GM12878 (cell line): ENCODE measurements around the gene KLK12. TPM values are rescaled to one million over a fixed set of nuclear protein-coding genes. Genes with fewer than 3 reads are reported as not detected.

Source experiments
- ATAC-seq: fragments of 200-7000 bp; cut with Tn5 transposase; 3 replicates; pipeline ENCODE4 v1.9.1; 2020; ENCODE audit warnings: mild to moderate bottlenecking, moderate library complexity
- BruUV-seq: library from RNA; stranded (reverse); fragments of 400-500 nt; replicated peaks from 2 replicates; lab custom pipeline; 2021; lab: Mats Ljungman, UMichigan
- CTCF ChIA-PET: fragments of 300-600 bp; sonication (Branson Sonifier 250); formaldehyde crosslinking; extraction: SDS; loops from one replicate; lab custom pipeline; 2021; ENCODE audit warnings: inconsistent platforms; lab: Yijun Ruan, JAX
- POLR2A ChIA-PET: fragments of 350-600 bp; formaldehyde crosslinking; extraction: SDS; loops from one replicate; lab custom pipeline; 2021; ENCODE audit warnings: inconsistent platforms; lab: Charles Lee
- RAD21 ChIA-PET: fragments of 300-600 bp; sonication (Branson Sonifier 250); formaldehyde crosslinking; loops from one replicate; lab custom pipeline; 2023; ENCODE audit warnings: antibody characterized with exemption; ENCODE audit not compliant: unreplicated experiment; lab: Charles Lee
- SMC1A ChIA-PET: fragments of 300-600 bp; sonication (Branson Sonifier 250); formaldehyde crosslinking; loops from one replicate; lab custom pipeline; 2023; ENCODE audit not compliant: unreplicated experiment, uncharacterized antibody; lab: Charles Lee
- DNase-seq: peaks from one replicate; pipeline ENCODE4 v3.0.0-alpha.2; 2011; ENCODE audit warnings: low read depth, low spot score
- FAIRE-seq: peaks from 3 replicates; lab custom pipeline; 2011; peaks lifted over from hg19 to GRCh38; lab: Jason Lieb, UNC
- H2AFZ ChIP-seq: 2 replicates; pipeline ENCODE4 v1.6.0; 2011; ENCODE audit warnings: low read depth, low read length, control low read depth; ENCODE audit not compliant: control insufficient read depth
- H3K27ac ChIP-seq: 2 replicates; pipeline ENCODE4 v1.5.1; 2011; ENCODE audit warnings: control low read depth; ENCODE audit not compliant: control insufficient read depth, insufficient read depth
- H3K27me3 ChIP-seq, 2 experiments: replicated peaks in 1 of 2; 2 replicates each; pipeline versions ENCODE4 v1.6.0 to v1.6.1; 2011; ENCODE audit warnings: low read length in 1 of 2; ENCODE audit not compliant: control insufficient read depth in 2 of 2, insufficient read depth in 2 of 2
- H3K36me3 ChIP-seq, 2 experiments: 2 replicates each; pipeline ENCODE4 v1.5.1; 2011; ENCODE audit warnings: low read length in 1 of 2; ENCODE audit not compliant: control insufficient read depth in 2 of 2, insufficient read depth in 2 of 2
- H3K4me1 ChIP-seq: 2 replicates; pipeline ENCODE4 v1.6.1; 2011; ENCODE audit warnings: mild to moderate bottlenecking, low read length, moderate library complexity, mixed read lengths; ENCODE audit not compliant: control insufficient read depth, insufficient read depth
- H3K4me2 ChIP-seq: 2 replicates; pipeline ENCODE4 v1.6.0; 2011; ENCODE audit warnings: control low read depth; ENCODE audit not compliant: control insufficient read depth, insufficient read depth
- H3K4me3 ChIP-seq: fragments of 200-600 bp; sonication (generic); 2 replicates; pipeline ENCODE4 v1.5.1; 2016
- H3K79me2 ChIP-seq: 2 replicates; pipeline ENCODE4 v1.6.0; 2011; ENCODE audit warnings: low read length; ENCODE audit not compliant: control insufficient read depth, insufficient read depth
- H3K9ac ChIP-seq: 2 replicates; pipeline ENCODE4 v1.8.0; 2011; ENCODE audit warnings: low read length, control low read depth, mixed read lengths; ENCODE audit not compliant: control insufficient read depth, insufficient read depth
- H3K9me3 ChIP-seq: replicated peaks from 3 replicates; pipeline ENCODE4 v1.5.1; 2011; ENCODE audit warnings: mild to moderate bottlenecking, low read length; ENCODE audit not compliant: control insufficient read depth, insufficient read depth
- H4K20me1 ChIP-seq: 2 replicates; pipeline ENCODE4 v1.6.0; 2011; ENCODE audit not compliant: control insufficient read depth, insufficient read depth
- GABPA ChIP-seq: IDR thresholded peaks from 2 replicates; pipeline ENCODE4 v1.6.1; 2014; ENCODE audit warnings: antibody characterized with exemption, low read depth, mild to moderate bottlenecking, inconsistent platforms
- NFYB ChIP-seq: IDR thresholded peaks from 2 replicates; pipeline ENCODE4 v1.6.1; 2011; ENCODE audit warnings: low read depth, mild to moderate bottlenecking, low read length, improper control_type of control experiment, moderate library complexity; ENCODE audit not compliant: insufficient read depth
- PKNOX1 ChIP-seq: fragments of 450-650 bp; IDR thresholded peaks from 2 replicates; pipeline ENCODE4 v1.6.1; 2016; ENCODE audit warnings: mild to moderate bottlenecking
- RAD51 ChIP-seq: fragments of 450-650 bp; IDR thresholded peaks from 2 replicates; pipeline ENCODE4 v1.6.1; 2016; ENCODE audit warnings: moderate library complexity, mild to moderate bottlenecking, inconsistent platforms
- SREBF2 ChIP-seq: IDR thresholded peaks from 2 replicates; pipeline ENCODE4 v1.6.1; 2012; ENCODE audit warnings: mild to moderate bottlenecking, low read length
- SUPT20H ChIP-seq: IDR thresholded peaks from 2 replicates; pipeline ENCODE4 v1.6.1; 2011; ENCODE audit warnings: low read depth, mild to moderate bottlenecking, low read length, moderate library complexity, borderline replicate concordance; ENCODE audit not compliant: control insufficient read depth
- TAF1 ChIP-seq: IDR thresholded peaks from 2 replicates; pipeline ENCODE4 v1.6.1; 2011; ENCODE audit warnings: mild to moderate bottlenecking, low read depth, low read length, borderline replicate concordance
- YY1 ChIP-seq: IDR thresholded peaks from 2 replicates; pipeline ENCODE4 v1.6.1; 2011; ENCODE audit warnings: low read depth, mild to moderate bottlenecking, low read length
- WGBS: methylation state at CpG from one replicate; pipeline ENCODE4 v1.1.6; 2016; ENCODE audit warnings: low lambda C conversion rate; ENCODE audit not compliant: insufficient replicate concordance, insufficient coverage; ENCODE audit errors: missing lambda C conversion rate; 5-methylcytosine and 5-hydroxymethylcytosine counted together
- in situ Hi-C: fragments of 300-500 bp; cut with MboI; formaldehyde crosslinking; loops from 9 replicates; pipeline ENCODE4 v1.14.3; 2018; ENCODE audit warnings: mixed read lengths
- intact Hi-C: fragments of 100-400 bp; cut with micrococcal nuclease; formaldehyde crosslinking; loops from one replicate; pipeline ENCODE4 v1.14.2; 2022; ENCODE audit not compliant: unreplicated experiment
- polyA plus RNA-seq, 11 experiments: library from polyadenylated mRNA; depleted of rRNA in 4 of 11; unstranded in 6 of 11; stranded (reverse) in 5 of 11; fragments of >200 nt; fragmentation: Nextera tagmentation in 4 of 11; fragmentation: Illumina TruSeq in 1 of 11; extraction: Ambion mirVana in 4 of 11; extraction: Trizol in 1 of 11; gene quantifications; 1 replicate in 1 of 11; 2 replicates in 10 of 11; pipeline versions ENCODE4 v1.2.1 to v1.2.3, GENCODE V29; 2011 to 2016; ENCODE audit warnings: inconsistent platforms in 2 of 11, missing spikeins in 2 of 11, low read depth in 1 of 11
- total RNA-seq, 4 experiments: library from RNA; depleted of rRNA in 3 of 4; stranded (reverse); fragments of >200 nt in 3 of 4; fragmentation: Illumina TruSeq in 1 of 4; extraction: Trizol in 1 of 4; gene quantifications; 2 replicates each; pipeline versions ENCODE4 v1.2.1 to v1.2.3, GENCODE V29; 2013 to 2021
- TF ChIP-seq, protein P1 (sequence below): fragments of 450-650 bp; IDR thresholded peaks from 2 replicates; pipeline ENCODE4 v1.6.1; 2017; ENCODE audit warnings: mild to moderate bottlenecking
- TF ChIP-seq, protein P2 (sequence below): fragments of 450-650 bp; IDR thresholded peaks from 2 replicates; pipeline ENCODE4 v1.6.1; 2016; ENCODE audit warnings: mild to moderate bottlenecking, moderate library complexity, borderline replicate concordance
- TF ChIP-seq, protein P3 (sequence below): IDR thresholded peaks from 2 replicates; pipeline ENCODE4 v1.6.1; 2011; ENCODE audit warnings: borderline replicate concordance, low read depth, mild to moderate bottlenecking, moderate library complexity, mixed read lengths, low read length; ENCODE audit not compliant: insufficient read depth; ENCODE audit errors: extremely low read length

The KLK12 gene
- total and polyA plus RNA-seq, 10 of the 15 experiments (the other 5 are each of a cell fraction or from before 2014, with no cell fraction given): not detected

- no peak overlapping the region for H3K9ac ChIP-seq
- TF ChIP-seq SUPT20H (no peak), SREBF2 (no peak), PKNOX1 (no peak), RAD51 (peak; percentile 40; the same call in 1 of the 2 replicates), TAF1 (no peak), NFYB (peak; percentile 52; the same call in 1 of the 2 replicates), GABPA (no peak), YY1 (peak; percentile 68; the same call in 1 of the 2 replicates)
- TF ChIP-seq, protein P1, sequence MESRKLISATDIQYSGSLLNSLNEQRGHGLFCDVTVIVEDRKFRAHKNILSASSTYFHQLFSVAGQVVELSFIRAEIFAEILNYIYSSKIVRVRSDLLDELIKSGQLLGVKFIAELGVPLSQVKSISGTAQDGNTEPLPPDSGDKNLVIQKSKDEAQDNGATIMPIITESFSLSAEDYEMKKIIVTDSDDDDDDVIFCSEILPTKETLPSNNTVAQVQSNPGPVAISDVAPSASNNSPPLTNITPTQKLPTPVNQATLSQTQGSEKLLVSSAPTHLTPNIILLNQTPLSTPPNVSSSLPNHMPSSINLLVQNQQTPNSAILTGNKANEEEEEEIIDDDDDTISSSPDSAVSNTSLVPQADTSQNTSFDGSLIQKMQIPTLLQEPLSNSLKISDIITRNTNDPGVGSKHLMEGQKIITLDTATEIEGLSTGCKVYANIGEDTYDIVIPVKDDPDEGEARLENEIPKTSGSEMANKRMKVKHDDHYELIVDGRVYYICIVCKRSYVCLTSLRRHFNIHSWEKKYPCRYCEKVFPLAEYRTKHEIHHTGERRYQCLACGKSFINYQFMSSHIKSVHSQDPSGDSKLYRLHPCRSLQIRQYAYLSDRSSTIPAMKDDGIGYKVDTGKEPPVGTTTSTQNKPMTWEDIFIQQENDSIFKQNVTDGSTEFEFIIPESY: no peak
- TF ChIP-seq, protein P2, sequence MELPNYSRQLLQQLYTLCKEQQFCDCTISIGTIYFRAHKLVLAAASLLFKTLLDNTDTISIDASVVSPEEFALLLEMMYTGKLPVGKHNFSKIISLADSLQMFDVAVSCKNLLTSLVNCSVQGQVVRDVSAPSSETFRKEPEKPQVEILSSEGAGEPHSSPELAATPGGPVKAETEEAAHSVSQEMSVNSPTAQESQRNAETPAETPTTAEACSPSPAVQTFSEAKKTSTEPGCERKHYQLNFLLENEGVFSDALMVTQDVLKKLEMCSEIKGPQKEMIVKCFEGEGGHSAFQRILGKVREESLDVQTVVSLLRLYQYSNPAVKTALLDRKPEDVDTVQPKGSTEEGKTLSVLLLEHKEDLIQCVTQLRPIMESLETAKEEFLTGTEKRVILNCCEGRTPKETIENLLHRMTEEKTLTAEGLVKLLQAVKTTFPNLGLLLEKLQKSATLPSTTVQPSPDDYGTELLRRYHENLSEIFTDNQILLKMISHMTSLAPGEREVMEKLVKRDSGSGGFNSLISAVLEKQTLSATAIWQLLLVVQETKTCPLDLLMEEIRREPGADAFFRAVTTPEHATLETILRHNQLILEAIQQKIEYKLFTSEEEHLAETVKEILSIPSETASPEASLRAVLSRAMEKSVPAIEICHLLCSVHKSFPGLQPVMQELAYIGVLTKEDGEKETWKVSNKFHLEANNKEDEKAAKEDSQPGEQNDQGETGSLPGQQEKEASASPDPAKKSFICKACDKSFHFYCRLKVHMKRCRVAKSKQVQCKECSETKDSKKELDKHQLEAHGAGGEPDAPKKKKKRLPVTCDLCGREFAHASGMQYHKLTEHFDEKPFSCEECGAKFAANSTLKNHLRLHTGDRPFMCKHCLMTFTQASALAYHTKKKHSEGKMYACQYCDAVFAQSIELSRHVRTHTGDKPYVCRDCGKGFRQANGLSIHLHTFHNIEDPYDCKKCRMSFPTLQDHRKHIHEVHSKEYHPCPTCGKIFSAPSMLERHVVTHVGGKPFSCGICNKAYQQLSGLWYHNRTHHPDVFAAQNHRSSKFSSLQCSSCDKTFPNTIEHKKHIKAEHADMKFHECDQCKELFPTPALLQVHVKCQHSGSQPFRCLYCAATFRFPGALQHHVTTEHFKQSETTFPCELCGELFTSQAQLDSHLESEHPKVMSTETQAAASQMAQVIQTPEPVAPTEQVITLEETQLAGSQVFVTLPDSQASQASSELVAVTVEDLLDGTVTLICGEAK: no peak
- TF ChIP-seq, protein P3, sequence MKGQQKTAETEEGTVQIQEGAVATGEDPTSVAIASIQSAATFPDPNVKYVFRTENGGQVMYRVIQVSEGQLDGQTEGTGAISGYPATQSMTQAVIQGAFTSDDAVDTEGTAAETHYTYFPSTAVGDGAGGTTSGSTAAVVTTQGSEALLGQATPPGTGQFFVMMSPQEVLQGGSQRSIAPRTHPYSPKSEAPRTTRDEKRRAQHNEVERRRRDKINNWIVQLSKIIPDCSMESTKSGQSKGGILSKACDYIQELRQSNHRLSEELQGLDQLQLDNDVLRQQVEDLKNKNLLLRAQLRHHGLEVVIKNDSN: peak; percentile 46
- H3K27me3 ChIP-seq: no peaks in the 10 kb centered on the region; a peak in 2 of 4 replicates
- FAIRE-seq (no peak), ATAC-seq (no peak), DNase-seq (peak; percentile 2)
- peaks cover 2% of the 10 kb centered on the region; the same call in 1 of the 3 replicates for H3K9me3 ChIP-seq
- WGBS: 3% methylated on average over 2 of the region's 2 CpGs
- ChIA-PET RAD21 (no interaction called here), SMC1A (no interaction called here), POLR2A (no interaction called here), CTCF (interaction anchor here (0.6 kb wide), 1 partner anchor 22 kb away, joined by 3 read pairs; no protein-coding TSS in a partner anchor)
- H3K36me3 ChIP-seq: no peaks in the 10 kb centered on the region
- in situ Hi-C loops: no loop called here
- H4K20me1 ChIP-seq: no peaks in the 10 kb centered on the region
- BruUV-seq: no TSS peak
- no peak overlapping the region for H2AFZ ChIP-seq
- intact Hi-C loops: no loop called here
- H3K79me2 ChIP-seq: no peaks in the 10 kb centered on the region
- H3K27ac ChIP-seq: no peak overlapping the region
- no peak overlapping the region for H3K4me2 ChIP-seq
- no peaks in the 10 kb centered on the region for H3K4me1 ChIP-seq
- H3K4me3 ChIP-seq: no peak overlapping the region
These were observed 40.7 kb downstream of the KLK12 start for GRCh38 chr19:50994129-50994528.
